ENCODE measurements around the gene BMP6. TPM values are rescaled to one million over a fixed set of nuclear protein-coding genes. Genes with fewer than 3 reads are reported as not detected.

BMP6 gene
- total RNA-seq, 2 donors from 2014 or later, result 10.4 to 19.1 TPM

GRCh38 chr6:7773322-7773721 is 47.4 kb downstream of the BMP6 start:
- no peak for TF ChIP-seq CTCF (IDR thresholded peaks at IDR 0.05)
- H3K36me3 ChIP-seq, result no peaks in the 10 kb centered on the region
- no peaks in the 10 kb centered on the region for H3K4me1 ChIP-seq
- no peaks in the 10 kb centered on the region for H3K27me3 ChIP-seq
- no peak for DNase-seq (ENCODE audit: low spot score)
- H3K4me3 ChIP-seq, result no peak overlapping the region
- no peaks in the 10 kb centered on the region for H3K9me3 ChIP-seq
- H3K27ac ChIP-seq, result no peak overlapping the region

- H3K27ac ChIP-seq, result no peak overlapping the region
- TF ChIP-seq CTCF (IDR thresholded peaks at IDR 0.05), result no peak
- H3K9me3 ChIP-seq, result no peaks in the 10 kb centered on the region
- no peak overlapping the region for H3K4me3 ChIP-seq
- H3K4me1 ChIP-seq, result no peaks in the 10 kb centered on the region
- no peak for DNase-seq (ENCODE audit: low spot score)
- H3K36me3 ChIP-seq, result no peaks in the 10 kb centered on the region
- H3K27me3 ChIP-seq, result no peaks in the 10 kb centered on the region
Observed at GRCh38 chr6:7773914-7774313, 48.0 kb downstream of the BMP6 start.

GRCh38 chr6:7776509-7776908 is 50.6 kb downstream of the BMP6 start:
- H3K36me3 ChIP-seq, result no peaks in the 10 kb centered on the region
- H3K27me3 ChIP-seq, result no peaks in the 10 kb centered on the region
- no peak overlapping the region for H3K27ac ChIP-seq
- H3K4me1 ChIP-seq, result no peaks in the 10 kb centered on the region
- H3K4me3 ChIP-seq, result no peak overlapping the region
- DNase-seq (ENCODE audit: low spot score), result no peak
- TF ChIP-seq CTCF (IDR thresholded peaks at IDR 0.05), result no peak
- no peaks in the 10 kb centered on the region for H3K9me3 ChIP-seq

GRCh38 chr6:7777074-7777473 is 51.2 kb downstream of the BMP6 start:
- no peak overlapping the region for H3K4me3 ChIP-seq
- DNase-seq (ENCODE audit: low spot score), result no peak

GRCh38 chr6:7781240-7781639 is 55.3 kb downstream of the BMP6 start:
- H3K4me3 ChIP-seq, result no peak overlapping the region
- no peak for TF ChIP-seq CTCF (IDR thresholded peaks at IDR 0.05)
- DNase-seq (ENCODE audit: low spot score), result no peak
- peaks cover 0 to 13% of the 10 kb centered on the region in 2 donors for H3K4me1 ChIP-seq
- no peaks in the 10 kb centered on the region for H3K27me3 ChIP-seq
- no peaks in the 10 kb centered on the region for H3K9me3 ChIP-seq
- no peak overlapping the region for H3K27ac ChIP-seq
- H3K36me3 ChIP-seq, result no peaks in the 10 kb centered on the region

More at GRCh38 chr6:7777074-7777473, 51.2 kb downstream of the BMP6 start:
- no peaks in the 10 kb centered on the region for H3K27me3 ChIP-seq
- H3K4me1 ChIP-seq, result no peaks in the 10 kb centered on the region
- H3K9me3 ChIP-seq, result no peaks in the 10 kb centered on the region
- no peak overlapping the region for H3K27ac ChIP-seq
- no peak for TF ChIP-seq CTCF (IDR thresholded peaks at IDR 0.05)
- H3K36me3 ChIP-seq, result no peaks in the 10 kb centered on the region

GRCh38 chr6:7784248-7784647 is 58.3 kb downstream of the BMP6 start:
- H3K27ac ChIP-seq, result no peak overlapping the region
- no peak for DNase-seq (ENCODE audit: low spot score)
- H3K9me3 ChIP-seq, result no peaks in the 10 kb centered on the region

More at GRCh38 chr6:7784248-7784647, 58.3 kb downstream of the BMP6 start:
- no peak overlapping the region for H3K4me3 ChIP-seq
- no peak for TF ChIP-seq CTCF (IDR thresholded peaks at IDR 0.05)
- H3K4me1 ChIP-seq, result peaks cover 0 to 28% of the 10 kb centered on the region in 2 donors
- no peaks in the 10 kb centered on the region for H3K27me3 ChIP-seq
- no peaks in the 10 kb centered on the region for H3K36me3 ChIP-seq
